ENCODE measurements around the gene IL12RB1. TPM values are rescaled to one million over a fixed set of nuclear protein-coding genes. Genes with fewer than 3 reads are reported as not detected.
"Not testable (repeated sequence)": the region's sequence is repeated elsewhere in the genome, so short reads cannot be mapped to it uniquely, and the experiment has no call there.

The IL12RB1 gene
- total and polyA plus RNA-seq, 2 donors (not counting 1 experiment from before 2014, with no cell fraction given) = 0.50 to 0.75 TPM

DNA sequence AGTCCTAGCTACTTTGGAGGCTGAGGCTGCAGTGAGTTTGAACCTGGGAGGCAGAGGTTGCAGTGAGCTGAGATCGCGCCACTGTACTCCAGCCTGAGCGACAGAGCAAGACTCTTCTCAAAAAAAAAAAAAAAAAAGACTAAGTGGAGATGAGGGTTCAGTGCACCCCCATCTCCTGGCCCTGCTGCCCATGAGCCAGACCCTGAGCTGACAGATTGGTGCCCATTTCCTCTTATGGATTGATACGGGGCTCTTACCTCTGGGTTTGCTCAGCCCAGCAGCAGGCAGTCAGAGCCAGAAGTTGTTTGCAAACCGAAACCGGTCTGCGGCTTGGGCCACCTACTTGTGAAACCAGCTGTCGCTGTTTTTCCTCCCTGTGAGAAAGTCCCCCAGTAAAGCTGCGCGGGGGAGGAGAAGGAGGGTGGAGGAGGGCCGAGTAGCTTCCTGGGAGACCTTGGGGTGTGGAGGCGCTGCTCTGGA, 41.9 kb downstream of the IL12RB1 start:
- TF ChIP-seq EZH2 (IDR thresholded peaks at IDR 0.05; ENCODE audit: low read length, missing control alignments) = no peak
- TF ChIP-seq, protein P1, sequence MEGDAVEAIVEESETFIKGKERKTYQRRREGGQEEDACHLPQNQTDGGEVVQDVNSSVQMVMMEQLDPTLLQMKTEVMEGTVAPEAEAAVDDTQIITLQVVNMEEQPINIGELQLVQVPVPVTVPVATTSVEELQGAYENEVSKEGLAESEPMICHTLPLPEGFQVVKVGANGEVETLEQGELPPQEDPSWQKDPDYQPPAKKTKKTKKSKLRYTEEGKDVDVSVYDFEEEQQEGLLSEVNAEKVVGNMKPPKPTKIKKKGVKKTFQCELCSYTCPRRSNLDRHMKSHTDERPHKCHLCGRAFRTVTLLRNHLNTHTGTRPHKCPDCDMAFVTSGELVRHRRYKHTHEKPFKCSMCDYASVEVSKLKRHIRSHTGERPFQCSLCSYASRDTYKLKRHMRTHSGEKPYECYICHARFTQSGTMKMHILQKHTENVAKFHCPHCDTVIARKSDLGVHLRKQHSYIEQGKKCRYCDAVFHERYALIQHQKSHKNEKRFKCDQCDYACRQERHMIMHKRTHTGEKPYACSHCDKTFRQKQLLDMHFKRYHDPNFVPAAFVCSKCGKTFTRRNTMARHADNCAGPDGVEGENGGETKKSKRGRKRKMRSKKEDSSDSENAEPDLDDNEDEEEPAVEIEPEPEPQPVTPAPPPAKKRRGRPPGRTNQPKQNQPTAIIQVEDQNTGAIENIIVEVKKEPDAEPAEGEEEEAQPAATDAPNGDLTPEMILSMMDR (conservative IDR thresholded peaks at IDR 0.05 in 1 of 2, IDR thresholded peaks at IDR 0.05 in 1 of 2; ENCODE audit: low read depth in 1 of 2, low read length in 2 of 2) = no peak
- Histone ChIP-seq H4K20me1 (ENCODE audit: control insufficient read depth, extremely low read depth, insufficient read depth, low read length) (no peaks in the 10 kb centered on the region), H2AFZ (ENCODE audit: low read length) (peak overlapping the region; percentile 66), H3K9me3 (ENCODE audit: control insufficient read depth, insufficient read depth, low read depth, low read length) (no peaks in the 10 kb centered on the region), H3K27me3 (ENCODE audit: control insufficient read depth, insufficient read depth, low read length) (peaks cover 12% of the 10 kb centered on the region), H3K4me2 (ENCODE audit: extremely low read depth, insufficient read depth, low read length) (peak overlapping the region; percentile 93), H3K4me3 (replicated peaks in 1 of 4; ENCODE audit: control extremely low read depth in 1 of 4, insufficient read depth in 1 of 4, low read depth in 3 of 4, low read length in 4 of 4) (peak overlapping the region; percentile 17 to 43 (median 22)), H3K9ac (ENCODE audit: insufficient read depth, low read length) (no peak overlapping the region), H3K4me1 (ENCODE audit: control insufficient read depth, extremely low read depth, insufficient read depth, low read length) (peaks cover 6% of the 10 kb centered on the region), H3K79me2 (ENCODE audit: control insufficient read depth, insufficient read depth, low read length) (no peaks in the 10 kb centered on the region), H3K27ac (ENCODE audit: insufficient read depth, low read length) (no peak overlapping the region), H3K36me3 (ENCODE audit: control insufficient read depth, insufficient read depth, low read length) (no peaks in the 10 kb centered on the region)
- DNase-seq (ENCODE audit: low read depth in 2 of 2) = peak; percentile 60 to 63

DNA sequence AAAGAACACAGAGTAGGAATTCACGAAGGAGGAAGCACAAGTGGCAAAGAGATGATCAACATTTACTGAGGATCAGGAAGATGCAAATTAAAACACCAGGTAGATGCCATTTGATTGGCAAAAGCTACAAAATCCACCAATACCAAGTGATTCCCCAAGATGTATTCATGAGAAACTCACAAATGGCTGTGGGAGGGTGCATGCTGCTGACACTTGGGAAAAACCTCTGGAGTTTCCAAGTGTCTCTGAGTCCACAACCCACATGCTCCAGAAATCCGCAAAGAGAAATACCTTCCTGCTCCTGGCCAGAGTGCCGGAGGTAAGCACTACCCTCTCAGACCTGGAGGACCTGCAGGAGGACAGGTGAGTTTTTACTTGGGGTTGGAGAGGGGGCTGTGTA, 43.1 kb downstream of the IL12RB1 start:
- H3K9ac ChIP-seq (ENCODE audit: insufficient read depth, low read length) = no peak overlapping the region
- no peak overlapping the region for H2AFZ ChIP-seq (ENCODE audit: low read length)
- H3K36me3 ChIP-seq (ENCODE audit: control insufficient read depth, insufficient read depth, low read length) = no peaks in the 10 kb centered on the region
- H3K4me3 ChIP-seq (replicated peaks in 1 of 4; ENCODE audit: control extremely low read depth in 1 of 4, insufficient read depth in 1 of 4, low read depth in 3 of 4, low read length in 4 of 4) = no peak overlapping the region
- H3K9me3 ChIP-seq (ENCODE audit: control insufficient read depth, insufficient read depth, low read depth, low read length) = no peaks in the 10 kb centered on the region
- H3K79me2 ChIP-seq (ENCODE audit: control insufficient read depth, insufficient read depth, low read length) = no peaks in the 10 kb centered on the region
- H3K4me2 ChIP-seq (ENCODE audit: extremely low read depth, insufficient read depth, low read length) = no peak overlapping the region
- H3K4me1 ChIP-seq (ENCODE audit: control insufficient read depth, extremely low read depth, insufficient read depth, low read length) = peaks cover 6% of the 10 kb centered on the region
- peaks cover 12% of the 10 kb centered on the region for H3K27me3 ChIP-seq (ENCODE audit: control insufficient read depth, insufficient read depth, low read length)
- H3K27ac ChIP-seq (ENCODE audit: insufficient read depth, low read length) = no peak overlapping the region
- H4K20me1 ChIP-seq (ENCODE audit: control insufficient read depth, extremely low read depth, insufficient read depth, low read length) = no peaks in the 10 kb centered on the region
- DNase-seq (ENCODE audit: low read depth in 2 of 2) = no peak
- TF ChIP-seq EZH2 (IDR thresholded peaks at IDR 0.05; ENCODE audit: low read length, missing control alignments) = no peak
- TF ChIP-seq, protein P1 (conservative IDR thresholded peaks at IDR 0.05 in 1 of 2, IDR thresholded peaks at IDR 0.05 in 1 of 2; ENCODE audit: low read depth in 1 of 2, low read length in 2 of 2) = no peak

DNA sequence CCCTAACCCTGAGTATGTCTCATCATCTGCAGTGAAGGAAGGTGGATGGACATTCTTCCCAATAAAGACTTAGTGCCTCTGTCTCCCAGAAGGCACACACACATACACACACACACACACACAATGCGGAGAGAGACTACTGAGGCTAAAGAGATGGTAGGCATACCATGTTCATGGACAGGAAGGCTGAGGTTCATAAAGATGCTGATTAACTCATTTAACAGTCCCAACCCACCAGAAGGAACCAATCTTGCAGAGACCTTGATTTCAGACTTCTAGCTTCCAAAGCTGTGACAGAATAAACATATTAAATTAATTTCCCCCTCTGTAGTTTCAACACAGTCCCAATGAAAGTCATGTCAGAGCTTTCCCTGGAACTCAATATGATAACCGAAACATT, 45.7 kb downstream of the IL12RB1 start:
- H3K9ac ChIP-seq (ENCODE audit: insufficient read depth, low read length) = no peak overlapping the region

DNA sequence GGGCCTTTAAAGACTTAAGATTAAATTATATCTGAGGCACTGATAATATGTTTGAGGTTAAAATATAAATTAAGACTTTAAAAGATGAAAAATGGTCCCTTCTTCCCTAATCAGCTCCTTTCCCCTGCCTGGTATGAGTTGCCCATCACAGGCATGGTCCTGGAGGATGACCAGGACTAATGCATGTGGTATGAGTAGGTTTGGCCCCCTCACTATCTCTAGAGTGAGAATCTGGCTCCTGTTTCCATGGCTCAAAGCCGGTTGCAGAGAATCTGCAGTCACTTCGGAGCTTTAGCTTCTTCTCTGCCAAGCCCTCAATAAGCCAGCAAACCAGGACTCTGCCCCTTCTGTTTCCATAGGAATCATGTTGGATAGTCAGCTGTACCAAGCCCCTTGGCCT, 54.6 kb downstream of the IL12RB1 start:
- H3K27me3 ChIP-seq (ENCODE audit: control insufficient read depth, insufficient read depth, low read length); H3K4me1 ChIP-seq (ENCODE audit: control insufficient read depth, extremely low read depth, insufficient read depth, low read length); H4K20me1 ChIP-seq (ENCODE audit: control insufficient read depth, extremely low read depth, insufficient read depth, low read length); H3K79me2 ChIP-seq (ENCODE audit: control insufficient read depth, insufficient read depth, low read length); H3K27ac ChIP-seq (ENCODE audit: insufficient read depth, low read length); H3K9me3 ChIP-seq (ENCODE audit: control insufficient read depth, insufficient read depth, low read depth, low read length); H3K9ac ChIP-seq (ENCODE audit: insufficient read depth, low read length); H3K36me3 ChIP-seq (ENCODE audit: control insufficient read depth, insufficient read depth, low read length); H3K4me2 ChIP-seq (ENCODE audit: extremely low read depth, insufficient read depth, low read length); H3K4me3 ChIP-seq (replicated peaks in 1 of 4; ENCODE audit: control extremely low read depth in 1 of 4, insufficient read depth in 1 of 4, low read depth in 3 of 4, low read length in 4 of 4); H2AFZ ChIP-seq (ENCODE audit: low read length); DNase-seq (ENCODE audit: low read depth in 2 of 2): not testable (repeated sequence)

More for the DNA sequence above, 45.7 kb downstream of the IL12RB1 start:
- no peak for DNase-seq (ENCODE audit: low read depth in 2 of 2)
- no peak overlapping the region for H3K4me3 ChIP-seq (replicated peaks in 1 of 4; ENCODE audit: control extremely low read depth in 1 of 4, insufficient read depth in 1 of 4, low read depth in 3 of 4, low read length in 4 of 4)
- H3K4me2 ChIP-seq (ENCODE audit: extremely low read depth, insufficient read depth, low read length) = no peak overlapping the region
- H3K27me3 ChIP-seq (ENCODE audit: control insufficient read depth, insufficient read depth, low read length) = peaks cover 12% of the 10 kb centered on the region
- H4K20me1 ChIP-seq (ENCODE audit: control insufficient read depth, extremely low read depth, insufficient read depth, low read length) = no peaks in the 10 kb centered on the region
- H3K9me3 ChIP-seq (ENCODE audit: control insufficient read depth, insufficient read depth, low read depth, low read length) = no peaks in the 10 kb centered on the region
- no peak overlapping the region for H3K27ac ChIP-seq (ENCODE audit: insufficient read depth, low read length)
- H2AFZ ChIP-seq (ENCODE audit: low read length) = no peak overlapping the region
- no peaks in the 10 kb centered on the region for H3K79me2 ChIP-seq (ENCODE audit: control insufficient read depth, insufficient read depth, low read length)
- no peaks in the 10 kb centered on the region for H3K36me3 ChIP-seq (ENCODE audit: control insufficient read depth, insufficient read depth, low read length)
- H3K4me1 ChIP-seq (ENCODE audit: control insufficient read depth, extremely low read depth, insufficient read depth, low read length) = peaks cover 6% of the 10 kb centered on the region
- TF ChIP-seq, protein P1 (conservative IDR thresholded peaks at IDR 0.05 in 1 of 2, IDR thresholded peaks at IDR 0.05 in 1 of 2; ENCODE audit: low read depth in 1 of 2, low read length in 2 of 2) = no peak
- no peak for TF ChIP-seq EZH2 (IDR thresholded peaks at IDR 0.05; ENCODE audit: low read length, missing control alignments)

DNA sequence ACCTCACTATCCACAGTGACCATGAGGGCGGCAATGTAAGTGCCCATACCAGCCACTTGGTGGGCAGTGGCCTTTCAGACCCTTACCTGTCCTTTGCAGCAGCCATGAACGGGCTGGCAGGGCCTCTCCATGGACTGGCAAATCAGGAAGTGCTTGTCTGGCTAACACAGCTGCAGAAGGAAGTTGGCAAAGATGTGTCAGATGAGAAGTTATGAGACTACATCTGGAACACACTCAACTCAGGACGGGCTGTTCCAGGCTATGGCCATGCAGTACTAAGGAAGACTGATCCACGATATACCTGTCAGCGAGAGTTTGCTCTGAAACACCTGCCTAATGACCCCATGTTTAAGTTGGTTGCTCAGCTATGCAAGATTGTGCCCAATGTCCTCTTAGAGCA, 55.3 kb downstream of the IL12RB1 start:
- H3K36me3 ChIP-seq (ENCODE audit: control insufficient read depth, insufficient read depth, low read length); H3K9me3 ChIP-seq (ENCODE audit: control insufficient read depth, insufficient read depth, low read depth, low read length); H3K27me3 ChIP-seq (ENCODE audit: control insufficient read depth, insufficient read depth, low read length); DNase-seq (ENCODE audit: low read depth in 2 of 2); H4K20me1 ChIP-seq (ENCODE audit: control insufficient read depth, extremely low read depth, insufficient read depth, low read length); H3K27ac ChIP-seq (ENCODE audit: insufficient read depth, low read length); H3K4me3 ChIP-seq (replicated peaks in 1 of 4; ENCODE audit: control extremely low read depth in 1 of 4, insufficient read depth in 1 of 4, low read depth in 3 of 4, low read length in 4 of 4); H3K9ac ChIP-seq (ENCODE audit: insufficient read depth, low read length); H3K4me2 ChIP-seq (ENCODE audit: extremely low read depth, insufficient read depth, low read length); H3K4me1 ChIP-seq (ENCODE audit: control insufficient read depth, extremely low read depth, insufficient read depth, low read length); H2AFZ ChIP-seq (ENCODE audit: low read length); H3K79me2 ChIP-seq (ENCODE audit: control insufficient read depth, insufficient read depth, low read length): not testable (repeated sequence)

Data from fibroblast of lung (primary cell).